Brain microvascular endothelial cell (primary cell): ENCODE data around the gene STAT1.

ENCODE experiments used
- DNase-seq: peaks from one replicate; pipeline ENCODE4 v3.0.0-alpha.2; 2020
- H3K27ac ChIP-seq: fragments of 250-450 bp; sonication (Bioruptor Pico); 2 replicates; pipeline ENCODE4 v1.5.1; 2020; ENCODE audit warnings: mild to moderate bottlenecking, moderate library complexity
- H3K27me3 ChIP-seq: fragments of 250-450 bp; sonication (Bioruptor Pico); replicated peaks from 2 replicates; pipeline ENCODE4 v1.5.1; 2020; ENCODE audit warnings: mild to moderate bottlenecking
- H3K36me3 ChIP-seq: fragments of 250-450 bp; sonication (Bioruptor Pico); replicated peaks from 2 replicates; pipeline ENCODE4 v1.5.1; 2020; ENCODE audit warnings: mild to moderate bottlenecking
- H3K4me3 ChIP-seq: 2 replicates; pipeline ENCODE4 v1.5.1; 2011; ENCODE audit warnings: low read depth, mild to moderate bottlenecking, control low read depth, low read length, moderate library complexity
- in situ Hi-C: cut with HindIII; loops from 2 replicates; pipeline ENCODE4 v1.10.0; 2017; ENCODE audit warnings: low sequenced_read_pairs, low pct_ligation_motif_present
- TF ChIP-seq, protein P1 (sequence below): IDR thresholded peaks from 2 replicates; pipeline ENCODE4 v1.5.1; 2011; ENCODE audit warnings: low read depth, mild to moderate bottlenecking, moderate library complexity, low read length, control low read depth, inconsistent platforms; ENCODE audit errors: missing control alignments

The STAT1 gene

DNA sequence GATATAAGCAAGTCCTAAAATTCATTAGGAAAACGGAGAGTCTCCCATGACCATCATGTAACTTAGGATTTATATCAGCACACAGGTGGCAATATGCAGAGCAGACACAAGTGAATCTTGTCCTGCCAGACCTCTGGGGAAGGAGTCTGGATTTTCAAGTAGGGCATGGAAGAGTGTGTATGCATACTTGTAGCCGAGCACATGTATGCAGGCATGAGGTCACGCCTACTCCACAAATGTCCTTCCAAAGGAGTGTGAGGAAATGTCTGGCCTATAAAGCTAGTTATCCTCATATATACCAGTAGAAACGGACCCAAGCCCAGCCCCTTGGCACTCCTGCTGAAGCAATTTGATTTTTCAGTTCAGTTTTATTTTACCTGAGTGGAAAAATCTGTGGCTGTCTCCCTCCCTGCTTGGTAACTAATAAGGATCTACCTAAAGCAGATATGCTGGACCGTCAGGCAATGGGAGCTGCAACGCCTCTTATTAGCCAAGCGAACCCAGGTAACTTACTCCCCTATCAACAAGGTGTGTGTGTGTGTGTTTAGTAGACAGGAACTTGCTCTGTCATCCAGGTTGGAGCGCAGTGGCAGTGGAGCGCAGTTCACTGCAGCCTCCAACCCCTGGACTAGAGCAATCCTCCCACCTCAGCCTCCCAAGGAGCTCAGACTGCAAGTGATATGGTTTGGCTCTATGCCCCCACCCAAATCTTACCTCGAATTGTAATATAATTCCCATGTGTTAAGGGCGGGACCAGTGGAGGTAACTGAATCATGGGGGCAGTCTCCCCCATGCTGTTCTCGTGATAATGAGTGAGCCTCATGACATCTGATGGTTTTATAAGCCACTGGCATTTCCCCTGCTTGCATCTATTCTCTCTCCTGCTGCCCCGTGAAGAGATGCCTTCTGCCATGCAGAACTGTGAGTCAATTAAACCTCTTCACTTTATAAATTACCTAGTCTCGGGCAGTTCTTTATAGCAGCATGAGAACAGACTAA, 2.8 kb downstream of the STAT1 start:
- no peak overlapping the region for H3K27ac ChIP-seq
- no peak overlapping the region for H3K4me3 ChIP-seq
- TF ChIP-seq, protein P1, sequence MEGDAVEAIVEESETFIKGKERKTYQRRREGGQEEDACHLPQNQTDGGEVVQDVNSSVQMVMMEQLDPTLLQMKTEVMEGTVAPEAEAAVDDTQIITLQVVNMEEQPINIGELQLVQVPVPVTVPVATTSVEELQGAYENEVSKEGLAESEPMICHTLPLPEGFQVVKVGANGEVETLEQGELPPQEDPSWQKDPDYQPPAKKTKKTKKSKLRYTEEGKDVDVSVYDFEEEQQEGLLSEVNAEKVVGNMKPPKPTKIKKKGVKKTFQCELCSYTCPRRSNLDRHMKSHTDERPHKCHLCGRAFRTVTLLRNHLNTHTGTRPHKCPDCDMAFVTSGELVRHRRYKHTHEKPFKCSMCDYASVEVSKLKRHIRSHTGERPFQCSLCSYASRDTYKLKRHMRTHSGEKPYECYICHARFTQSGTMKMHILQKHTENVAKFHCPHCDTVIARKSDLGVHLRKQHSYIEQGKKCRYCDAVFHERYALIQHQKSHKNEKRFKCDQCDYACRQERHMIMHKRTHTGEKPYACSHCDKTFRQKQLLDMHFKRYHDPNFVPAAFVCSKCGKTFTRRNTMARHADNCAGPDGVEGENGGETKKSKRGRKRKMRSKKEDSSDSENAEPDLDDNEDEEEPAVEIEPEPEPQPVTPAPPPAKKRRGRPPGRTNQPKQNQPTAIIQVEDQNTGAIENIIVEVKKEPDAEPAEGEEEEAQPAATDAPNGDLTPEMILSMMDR = no peak
- DNase-seq = no peak
- in situ Hi-C loops = no loop called here
- no peaks in the 10 kb centered on the region for H3K27me3 ChIP-seq
- peaks cover 44% of the 10 kb centered on the region for H3K36me3 ChIP-seq

DNA sequence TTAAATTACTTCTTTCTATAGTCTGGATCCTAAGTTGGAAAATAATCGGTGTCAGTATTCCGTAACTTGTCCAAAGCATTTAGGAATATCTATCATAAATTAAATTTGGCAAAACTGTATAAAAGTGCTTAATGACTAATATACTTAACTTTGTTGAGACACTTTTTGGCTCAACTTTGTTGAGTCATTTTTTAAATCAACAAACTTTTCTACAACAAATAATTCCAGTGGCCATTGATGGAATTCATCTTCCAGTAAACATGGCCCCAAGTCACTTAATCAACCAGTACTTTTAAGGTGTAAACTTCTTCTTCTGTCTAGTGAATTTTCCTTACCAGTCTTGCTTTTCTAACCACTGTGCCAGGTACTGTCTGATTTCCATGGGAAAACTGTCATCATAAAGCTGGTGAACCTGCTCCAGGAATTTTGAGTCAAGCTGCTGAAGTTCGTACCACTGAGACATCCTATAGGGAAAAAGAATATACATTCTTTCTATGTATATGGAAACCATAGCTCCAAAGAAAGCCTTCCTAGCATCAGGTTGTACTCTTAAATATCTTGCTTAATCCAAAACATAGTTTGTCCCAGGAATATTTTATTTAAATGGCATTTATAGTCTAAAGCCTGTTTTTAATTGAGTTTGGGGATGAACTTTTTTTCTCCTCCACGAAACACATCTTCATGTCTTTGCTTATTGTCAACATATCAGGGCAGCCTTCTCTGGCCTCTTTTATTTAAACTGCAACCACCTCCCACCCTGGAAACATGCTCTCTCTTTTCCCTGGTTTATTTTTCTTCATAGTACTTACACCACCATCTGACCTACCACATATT, 4.2 kb downstream of the STAT1 start:
- no peak overlapping the region for H3K27ac ChIP-seq
- TF ChIP-seq, protein P1 = no peak

GRCh38 chr2:191008286-191008685, 5.7 kb downstream of the STAT1 start:
- H3K36me3 ChIP-seq = peaks cover 70% of the 10 kb centered on the region
- H3K4me3 ChIP-seq = no peak overlapping the region
- H3K27ac ChIP-seq = no peak overlapping the region
- no peak for DNase-seq
- no peaks in the 10 kb centered on the region for H3K27me3 ChIP-seq
- in situ Hi-C loops = no loop called here
- TF ChIP-seq, protein P1 = no peak

More for the DNA sequence above, 4.2 kb downstream of the STAT1 start:
- DNase-seq = no peak
- in situ Hi-C loops = no loop called here
- H3K36me3 ChIP-seq = peaks cover 56% of the 10 kb centered on the region
- H3K4me3 ChIP-seq = no peak overlapping the region
- H3K27me3 ChIP-seq = no peaks in the 10 kb centered on the region

DNA sequence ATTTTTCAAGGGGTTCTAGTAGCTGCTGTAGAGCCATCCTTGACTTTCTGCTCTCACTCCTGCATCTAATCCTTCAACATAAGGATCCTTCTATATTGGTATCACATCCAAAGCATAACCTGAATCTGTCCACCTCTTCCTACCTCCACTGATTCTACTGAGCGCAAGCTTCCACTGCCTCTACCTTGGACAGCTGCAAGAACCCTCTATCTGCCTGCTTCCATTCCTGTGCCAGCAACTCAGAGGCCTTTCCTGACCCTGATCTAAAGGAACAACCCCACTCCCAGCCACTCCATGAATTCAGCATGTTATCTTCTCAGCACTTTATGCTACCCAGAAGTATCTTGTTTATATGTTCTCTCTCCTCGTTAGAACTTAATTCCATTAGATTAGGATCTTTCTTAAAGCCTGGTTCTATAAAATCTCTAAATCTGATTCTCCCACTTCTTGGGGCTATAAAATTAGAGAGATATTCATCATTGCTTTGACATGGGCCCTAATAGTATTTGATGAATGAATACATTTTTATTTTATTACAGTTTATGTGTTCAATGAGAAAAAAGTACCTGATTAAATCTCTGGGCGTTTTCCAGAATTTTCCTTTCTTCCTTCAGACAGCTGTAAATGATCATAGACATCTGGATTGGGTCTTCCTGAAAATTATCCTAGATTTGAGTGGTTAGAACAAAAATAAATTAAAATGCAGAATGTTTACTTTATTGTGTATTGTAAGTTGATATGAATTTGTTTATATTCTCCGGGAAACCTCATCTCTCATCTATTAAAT, 6.8 kb downstream of the STAT1 start:
- Histone ChIP-seq H3K36me3 (peaks cover 79% of the 10 kb centered on the region), H3K27me3 (no peaks in the 10 kb centered on the region), H3K27ac (no peak overlapping the region), H3K4me3 (no peak overlapping the region)
- TF ChIP-seq, protein P1 = no peak
- no peak for DNase-seq
- in situ Hi-C loops = no loop called here

- TF ChIP-seq, protein P1 = no peak
- peaks cover 76% of the 10 kb centered on the region for H3K36me3 ChIP-seq
- in situ Hi-C loops = no loop called here
- no peak for DNase-seq
- no peaks in the 10 kb centered on the region for H3K27me3 ChIP-seq
- H3K4me3 ChIP-seq = no peak overlapping the region
- H3K27ac ChIP-seq = no peak overlapping the region
Observed at GRCh38 chr2:191006297-191006696, 7.7 kb downstream of the STAT1 start.
